D721Med (cell line): Measurements from ENCODE around the gene BAIAP3.

Experiments
- DNase-seq: peaks from one replicate; pipeline ENCODE4 v3.0.0; 2011; ENCODE audit warnings: low spot score; ENCODE audit not compliant: insufficient read length
- FAIRE-seq: peaks from 2 replicates; lab custom pipeline; 2011; peaks lifted over from hg19 to GRCh38; lab: Jason Lieb, UNC
- CTCF ChIP-seq: IDR thresholded peaks from 2 replicates; pipeline ENCODE4 v1.5.1; 2012; ENCODE audit warnings: mild to moderate bottlenecking, control low read depth; ENCODE audit not compliant: insufficient read depth; ENCODE audit errors: missing control alignments

Gene BAIAP3

GRCh38 chr16:1310832-1311200 lies 22.6 kb upstream of the BAIAP3 start:
- DNase-seq (no peak), FAIRE-seq (no peak)
- no peak for TF ChIP-seq CTCF

- TF ChIP-seq CTCF: no peak
- FAIRE-seq: no peak
- DNase-seq: no peak
Measured at GRCh38 chr16:1311212-1311737, 22.2 kb upstream of the BAIAP3 start.

GRCh38 chr16:1311738-1312466 lies 21.5 kb upstream of the BAIAP3 start:
- DNase-seq: no peak
- no peak for TF ChIP-seq CTCF
- no peak for FAIRE-seq

GRCh38 chr16:1312467-1312816 lies 21.0 kb upstream of the BAIAP3 start:
- no peak for FAIRE-seq
- TF ChIP-seq CTCF: no peak
- no peak for DNase-seq

- DNase-seq (no peak), FAIRE-seq (no peak)
- TF ChIP-seq CTCF: no peak
Measured at GRCh38 chr16:1312903-1313302, 20.5 kb upstream of the BAIAP3 start.

GRCh38 chr16:1313721-1314369 lies 19.6 kb upstream of the BAIAP3 start:
- no peak for TF ChIP-seq CTCF
- DNase-seq (no peak), FAIRE-seq (no peak)

- DNase-seq: no peak
- no peak for FAIRE-seq
- TF ChIP-seq CTCF: no peak
Measured at GRCh38 chr16:1314399-1315068, 18.9 kb upstream of the BAIAP3 start.
